Adrenal gland (tissue), 5 donors: ENCODE measurements around the gene CEPT1.

Experiments used
- POLR2A ChIP-seq, 2 donors: fragments of 450-650 bp; IDR thresholded peaks; one replicate each; pipeline ENCODE4 v1.6.1; 2017; ENCODE audit warnings: antibody characterized with exemption in 2 of 2, mild to moderate bottlenecking in 2 of 2, moderate library complexity in 1 of 2
- TF ChIP-seq, protein P1 (sequence below), 6 experiments: fragments of 450-650 bp in 4 of 6; fragments of 200-600 bp in 2 of 6; sonication (generic) in 1 of 6; IDR thresholded peaks; 1 replicate in 5 of 6; 2 replicates in 1 of 6; pipeline versions ENCODE4 v1.5.1 to v1.8.0; 2016 to 2021; ENCODE audit warnings: antibody characterized with exemption in 6 of 6, mild to moderate bottlenecking in 2 of 6, moderate library complexity in 1 of 6
- donor health status: DM: no; HTN: no; CAD: no.

DNA sequence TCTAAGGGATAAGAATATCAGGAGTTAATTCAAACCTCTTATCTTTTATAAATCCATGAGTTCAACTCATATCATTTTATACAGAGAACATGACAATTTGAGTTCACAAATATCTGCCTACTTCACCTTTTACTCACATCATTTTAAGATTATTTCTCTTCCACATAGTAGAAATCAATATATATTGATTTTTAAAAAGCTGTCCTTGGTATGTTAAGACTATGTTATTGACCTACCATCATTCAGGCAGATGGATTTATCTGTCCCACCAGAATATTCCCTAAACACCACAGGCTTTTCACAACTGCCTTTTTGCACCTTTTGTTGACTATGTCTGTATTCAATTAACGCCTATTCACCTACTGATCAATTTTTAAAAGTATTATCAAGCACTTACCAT, 13.7 kb upstream of the CEPT1 start:
- TF ChIP-seq POLR2A (IDR thresholded peaks at IDR 0.05): no peak
- TF ChIP-seq, protein P1, sequence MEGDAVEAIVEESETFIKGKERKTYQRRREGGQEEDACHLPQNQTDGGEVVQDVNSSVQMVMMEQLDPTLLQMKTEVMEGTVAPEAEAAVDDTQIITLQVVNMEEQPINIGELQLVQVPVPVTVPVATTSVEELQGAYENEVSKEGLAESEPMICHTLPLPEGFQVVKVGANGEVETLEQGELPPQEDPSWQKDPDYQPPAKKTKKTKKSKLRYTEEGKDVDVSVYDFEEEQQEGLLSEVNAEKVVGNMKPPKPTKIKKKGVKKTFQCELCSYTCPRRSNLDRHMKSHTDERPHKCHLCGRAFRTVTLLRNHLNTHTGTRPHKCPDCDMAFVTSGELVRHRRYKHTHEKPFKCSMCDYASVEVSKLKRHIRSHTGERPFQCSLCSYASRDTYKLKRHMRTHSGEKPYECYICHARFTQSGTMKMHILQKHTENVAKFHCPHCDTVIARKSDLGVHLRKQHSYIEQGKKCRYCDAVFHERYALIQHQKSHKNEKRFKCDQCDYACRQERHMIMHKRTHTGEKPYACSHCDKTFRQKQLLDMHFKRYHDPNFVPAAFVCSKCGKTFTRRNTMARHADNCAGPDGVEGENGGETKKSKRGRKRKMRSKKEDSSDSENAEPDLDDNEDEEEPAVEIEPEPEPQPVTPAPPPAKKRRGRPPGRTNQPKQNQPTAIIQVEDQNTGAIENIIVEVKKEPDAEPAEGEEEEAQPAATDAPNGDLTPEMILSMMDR (IDR thresholded peaks at IDR 0.05): no peak
